ENCODE results near the gene CYLC2.

- no peak for TF ChIP-seq CTCF (conservative IDR thresholded peaks at IDR 0.05; ENCODE audit: low read length)
- TF ChIP-seq EZH2phosphoT487 (IDR thresholded peaks at IDR 0.05; ENCODE audit: borderline replicate concordance, low read depth, low read length): no peak
These were observed 20.6 kb upstream of the CYLC2 start for GRCh38 chr9:102974530-102974929.
